ENCODE results near the gene TRAPPC6A. TPM values are rescaled to one million over a fixed set of nuclear protein-coding genes. Genes with fewer than 3 reads are reported as not detected.

The TRAPPC6A gene
- total RNA-seq, 1 experiment from 2014 or later = 26.9 TPM

DNA sequence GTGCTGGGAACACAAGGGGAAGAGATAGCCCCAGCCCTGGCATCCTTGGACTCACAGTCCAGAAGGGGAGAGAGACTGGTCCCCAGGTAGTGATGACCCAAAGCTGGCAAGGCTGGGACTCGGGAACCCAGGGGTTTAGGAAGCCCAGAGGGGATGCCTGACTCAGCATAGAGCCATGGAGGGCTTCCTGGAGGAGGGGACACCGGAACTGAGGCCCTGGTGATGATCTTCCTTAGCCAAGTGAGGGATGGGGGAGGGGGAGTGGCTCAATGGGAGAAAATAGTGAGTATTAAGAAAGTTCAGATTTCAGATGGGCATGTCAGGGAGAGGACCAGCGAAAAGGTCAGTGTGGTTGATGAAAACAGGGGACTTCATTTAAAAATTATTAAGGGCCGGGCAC, 40.4 kb upstream of the TRAPPC6A start:
- Histone ChIP-seq H3K4me3 (replicated peaks in 1 of 2; ENCODE audit: low read depth in 1 of 2, low read length in 2 of 2) (no peak overlapping the region), H3K4me2 (ENCODE audit: low read length) (no peak overlapping the region), H3K36me3 (ENCODE audit: control insufficient read depth in 1 of 2, insufficient read depth in 2 of 2, low read length in 2 of 2) (no peaks in the 10 kb centered on the region), H3K79me2 (ENCODE audit: insufficient read depth, low read length) (no peaks in the 10 kb centered on the region), H2AFZ (ENCODE audit: low read depth, low read length, poor library complexity, severe bottlenecking) (no peak overlapping the region), H3K9me3 (ENCODE audit: control insufficient read depth in 1 of 2, insufficient read depth in 1 of 2, low read depth in 1 of 2, low read length in 2 of 2) (no peaks in the 10 kb centered on the region), H3K27ac (ENCODE audit: low read depth, low read length) (no peak overlapping the region), H3K4me1 (ENCODE audit: control insufficient read depth in 1 of 2, insufficient read depth in 2 of 2, low read length in 2 of 2) (no peaks in the 10 kb centered on the region), H4K20me1 (ENCODE audit: insufficient read depth) (no peaks in the 10 kb centered on the region), H3K27me3 (ENCODE audit: insufficient read depth, low read length) (no peaks in the 10 kb centered on the region), H3K9me2 (ENCODE audit: insufficient read depth) (no peaks in the 10 kb centered on the region), H3K9ac (ENCODE audit: low read length) (no peak overlapping the region)
- TF ChIP-seq SIN3A (IDR thresholded peaks at IDR 0.05; ENCODE audit: low read depth) = no peak
- no peak for TF ChIP-seq RAD21 (IDR thresholded peaks at IDR 0.05; ENCODE audit: low read depth)
- TF ChIP-seq CEBPB (IDR thresholded peaks at IDR 0.05; ENCODE audit: low read depth) = no peak
- RAD21 ChIA-PET (ENCODE audit: low non-redundant PET in 1 of 2, low total read pairs in 2 of 2, uncharacterized antibody in 2 of 2, unreplicated experiment in 2 of 2) = no interaction called here
- BruUV-seq (replicated peaks) = no TSS peak
- DNase-seq (ENCODE audit: low read depth, low spot score) = no peak
- CTCF ChIA-PET = no interaction called here
- intact Hi-C loops (cut with micrococcal nuclease) = no loop called here
- POLR2A ChIA-PET = no interaction called here
- no peak for ATAC-seq

DNA sequence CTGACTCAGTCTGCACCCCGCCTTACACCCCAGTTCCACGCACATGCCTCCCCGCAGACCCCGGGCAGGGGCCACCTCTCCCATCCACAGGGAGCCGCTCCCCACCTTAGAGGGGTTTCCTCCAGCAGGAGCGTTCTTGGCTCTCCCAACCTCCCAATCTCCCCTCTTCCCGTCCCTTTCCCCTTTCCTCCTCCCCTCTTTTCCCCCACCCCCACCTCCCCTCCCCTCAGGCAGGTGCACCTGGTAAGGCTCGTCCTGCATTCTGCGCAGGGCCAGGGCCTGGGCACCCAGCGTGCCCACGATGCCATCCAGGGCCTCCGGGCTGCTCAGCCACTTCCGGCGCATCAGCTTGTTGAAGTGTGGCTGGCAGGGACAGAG, 39.9 kb upstream of the TRAPPC6A start:
- H3K27me3 ChIP-seq (ENCODE audit: insufficient read depth, low read length) = no peaks in the 10 kb centered on the region
- POLR2A ChIA-PET = no interaction called here
- intact Hi-C loops (cut with micrococcal nuclease) = no loop called here
- no peaks in the 10 kb centered on the region for H3K79me2 ChIP-seq (ENCODE audit: insufficient read depth, low read length)
- TF ChIP-seq ZFX (IDR thresholded peaks at IDR 0.05) (no peak), ELF1 (IDR thresholded peaks at IDR 0.05; ENCODE audit: borderline replicate concordance, low read depth) (no peak), SIN3A (IDR thresholded peaks at IDR 0.05; ENCODE audit: low read depth) (no peak), SRF (IDR thresholded peaks at IDR 0.05; ENCODE audit: low read depth) (no peak), TCF7L2 (IDR thresholded peaks at IDR 0.05; ENCODE audit: borderline replicate concordance, extremely low read depth, insufficient read depth, insufficient read length) (no peak)
- TF ChIP-seq, protein P1, sequence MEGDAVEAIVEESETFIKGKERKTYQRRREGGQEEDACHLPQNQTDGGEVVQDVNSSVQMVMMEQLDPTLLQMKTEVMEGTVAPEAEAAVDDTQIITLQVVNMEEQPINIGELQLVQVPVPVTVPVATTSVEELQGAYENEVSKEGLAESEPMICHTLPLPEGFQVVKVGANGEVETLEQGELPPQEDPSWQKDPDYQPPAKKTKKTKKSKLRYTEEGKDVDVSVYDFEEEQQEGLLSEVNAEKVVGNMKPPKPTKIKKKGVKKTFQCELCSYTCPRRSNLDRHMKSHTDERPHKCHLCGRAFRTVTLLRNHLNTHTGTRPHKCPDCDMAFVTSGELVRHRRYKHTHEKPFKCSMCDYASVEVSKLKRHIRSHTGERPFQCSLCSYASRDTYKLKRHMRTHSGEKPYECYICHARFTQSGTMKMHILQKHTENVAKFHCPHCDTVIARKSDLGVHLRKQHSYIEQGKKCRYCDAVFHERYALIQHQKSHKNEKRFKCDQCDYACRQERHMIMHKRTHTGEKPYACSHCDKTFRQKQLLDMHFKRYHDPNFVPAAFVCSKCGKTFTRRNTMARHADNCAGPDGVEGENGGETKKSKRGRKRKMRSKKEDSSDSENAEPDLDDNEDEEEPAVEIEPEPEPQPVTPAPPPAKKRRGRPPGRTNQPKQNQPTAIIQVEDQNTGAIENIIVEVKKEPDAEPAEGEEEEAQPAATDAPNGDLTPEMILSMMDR (IDR thresholded peaks at IDR 0.05 in 2 of 3, conservative IDR thresholded peaks at IDR 0.05 in 1 of 3; ENCODE audit: borderline replicate concordance in 1 of 3, insufficient read depth in 1 of 3, low read depth in 2 of 3, low read length in 2 of 3) = no peak
- TF ChIP-seq, protein P2, sequence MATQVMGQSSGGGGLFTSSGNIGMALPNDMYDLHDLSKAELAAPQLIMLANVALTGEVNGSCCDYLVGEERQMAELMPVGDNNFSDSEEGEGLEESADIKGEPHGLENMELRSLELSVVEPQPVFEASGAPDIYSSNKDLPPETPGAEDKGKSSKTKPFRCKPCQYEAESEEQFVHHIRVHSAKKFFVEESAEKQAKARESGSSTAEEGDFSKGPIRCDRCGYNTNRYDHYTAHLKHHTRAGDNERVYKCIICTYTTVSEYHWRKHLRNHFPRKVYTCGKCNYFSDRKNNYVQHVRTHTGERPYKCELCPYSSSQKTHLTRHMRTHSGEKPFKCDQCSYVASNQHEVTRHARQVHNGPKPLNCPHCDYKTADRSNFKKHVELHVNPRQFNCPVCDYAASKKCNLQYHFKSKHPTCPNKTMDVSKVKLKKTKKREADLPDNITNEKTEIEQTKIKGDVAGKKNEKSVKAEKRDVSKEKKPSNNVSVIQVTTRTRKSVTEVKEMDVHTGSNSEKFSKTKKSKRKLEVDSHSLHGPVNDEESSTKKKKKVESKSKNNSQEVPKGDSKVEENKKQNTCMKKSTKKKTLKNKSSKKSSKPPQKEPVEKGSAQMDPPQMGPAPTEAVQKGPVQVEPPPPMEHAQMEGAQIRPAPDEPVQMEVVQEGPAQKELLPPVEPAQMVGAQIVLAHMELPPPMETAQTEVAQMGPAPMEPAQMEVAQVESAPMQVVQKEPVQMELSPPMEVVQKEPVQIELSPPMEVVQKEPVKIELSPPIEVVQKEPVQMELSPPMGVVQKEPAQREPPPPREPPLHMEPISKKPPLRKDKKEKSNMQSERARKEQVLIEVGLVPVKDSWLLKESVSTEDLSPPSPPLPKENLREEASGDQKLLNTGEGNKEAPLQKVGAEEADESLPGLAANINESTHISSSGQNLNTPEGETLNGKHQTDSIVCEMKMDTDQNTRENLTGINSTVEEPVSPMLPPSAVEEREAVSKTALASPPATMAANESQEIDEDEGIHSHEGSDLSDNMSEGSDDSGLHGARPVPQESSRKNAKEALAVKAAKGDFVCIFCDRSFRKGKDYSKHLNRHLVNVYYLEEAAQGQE (IDR thresholded peaks at IDR 0.05; ENCODE audit: low read depth) = no peak
- TF ChIP-seq, protein P3, sequence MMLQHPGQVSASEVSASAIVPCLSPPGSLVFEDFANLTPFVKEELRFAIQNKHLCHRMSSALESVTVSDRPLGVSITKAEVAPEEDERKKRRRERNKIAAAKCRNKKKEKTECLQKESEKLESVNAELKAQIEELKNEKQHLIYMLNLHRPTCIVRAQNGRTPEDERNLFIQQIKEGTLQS (IDR thresholded peaks at IDR 0.05) = no peak
- ATAC-seq (no peak), DNase-seq (ENCODE audit: low read depth, low spot score) (no peak)
- no peaks in the 10 kb centered on the region for H3K9me2 ChIP-seq (ENCODE audit: insufficient read depth)
- no peaks in the 10 kb centered on the region for H3K4me1 ChIP-seq (ENCODE audit: control insufficient read depth in 1 of 2, insufficient read depth in 2 of 2, low read length in 2 of 2)
- no peaks in the 10 kb centered on the region for H4K20me1 ChIP-seq (ENCODE audit: insufficient read depth)
- H3K9ac ChIP-seq (ENCODE audit: low read length) = no peak overlapping the region
- H3K9me3 ChIP-seq (ENCODE audit: control insufficient read depth in 1 of 2, insufficient read depth in 1 of 2, low read depth in 1 of 2, low read length in 2 of 2) = no peaks in the 10 kb centered on the region
- H3K4me2 ChIP-seq (ENCODE audit: low read length) = no peak overlapping the region
- H3K4me3 ChIP-seq (replicated peaks in 1 of 2; ENCODE audit: low read depth in 1 of 2, low read length in 2 of 2) = no peak overlapping the region
- no peak overlapping the region for H3K27ac ChIP-seq (ENCODE audit: low read depth, low read length)
- BruUV-seq (replicated peaks) = no TSS peak
- RAD21 ChIA-PET (ENCODE audit: low non-redundant PET in 1 of 2, low total read pairs in 2 of 2, uncharacterized antibody in 2 of 2, unreplicated experiment in 2 of 2) = no interaction called here
- H2AFZ ChIP-seq (ENCODE audit: low read depth, low read length, poor library complexity, severe bottlenecking) = no peak overlapping the region
- H3K36me3 ChIP-seq (ENCODE audit: control insufficient read depth in 1 of 2, insufficient read depth in 2 of 2, low read length in 2 of 2) = no peaks in the 10 kb centered on the region
- CTCF ChIA-PET = no interaction called here
